ENCODE measurements around the gene BSND.

Gene BSND

GRCh38 chr1:54973205-54973921 lies 25.4 kb upstream of the BSND start:
- Histone ChIP-seq H3K4me3 (ENCODE audit: low read depth in 1 of 5, low read length in 5 of 5) (no peak overlapping the region), H3K9me3 (ENCODE audit: control insufficient read depth in 5 of 5, low read length in 5 of 5) (no peaks in the 10 kb centered on the region), H3K27ac (ENCODE audit: low read depth, low read length) (no peak overlapping the region), H3K36me3 (ENCODE audit: control insufficient read depth in 5 of 5, insufficient read depth in 5 of 5, low read length in 5 of 5) (no peaks in the 10 kb centered on the region), H3K4me1 (ENCODE audit: control insufficient read depth in 5 of 5, insufficient read depth in 5 of 5, low read length in 5 of 5) (peaks cover 0 to 8% (median 4%) of the 10 kb centered on the region in 5 donors), H3K27me3 (ENCODE audit: control insufficient read depth in 5 of 5, insufficient read depth in 4 of 5, low read length in 5 of 5) (peaks cover 0 to 8% (median 3%) of the 10 kb centered on the region in 5 donors), H3K9ac (ENCODE audit: low read length in 5 of 5) (no peak overlapping the region)

DNA sequence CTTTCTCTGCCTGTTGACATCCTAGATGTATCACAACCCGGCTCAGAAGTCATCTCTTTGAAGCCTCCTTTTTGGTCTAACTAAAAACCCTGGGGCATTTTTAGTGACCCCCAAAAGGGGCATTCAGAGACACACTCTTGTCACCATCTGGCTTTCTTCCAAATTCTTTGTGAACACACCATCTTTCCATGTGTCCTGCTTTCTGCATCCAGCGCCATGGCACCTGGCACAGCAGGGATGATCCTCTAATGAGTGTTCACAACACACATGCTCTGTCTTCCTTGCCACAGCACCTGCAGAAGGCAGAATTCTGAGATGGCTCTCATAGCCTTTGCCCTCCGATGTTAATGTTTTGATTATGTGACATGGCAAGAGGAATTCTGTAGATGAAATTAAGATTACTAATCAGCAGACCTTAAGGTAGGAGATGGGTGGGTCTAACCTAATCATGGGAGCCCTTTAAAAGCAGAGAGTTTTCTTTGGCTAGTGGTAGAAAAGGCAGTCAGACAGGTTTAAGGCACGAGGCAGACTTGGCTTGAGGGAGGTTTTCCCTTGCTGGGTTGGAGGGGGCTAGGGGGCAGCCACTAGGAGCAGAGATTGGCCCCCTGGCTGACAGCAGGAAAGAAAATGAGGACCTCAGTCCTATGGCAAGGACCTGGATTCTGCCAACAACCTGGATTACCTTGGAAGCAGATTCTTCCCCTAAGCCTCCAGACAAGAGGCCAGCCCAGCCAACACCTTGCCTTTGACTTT lies 23.2 kb upstream of the BSND start:
- no peaks in the 10 kb centered on the region for H3K9me3 ChIP-seq (ENCODE audit: control insufficient read depth in 5 of 5, low read length in 5 of 5)

DNA sequence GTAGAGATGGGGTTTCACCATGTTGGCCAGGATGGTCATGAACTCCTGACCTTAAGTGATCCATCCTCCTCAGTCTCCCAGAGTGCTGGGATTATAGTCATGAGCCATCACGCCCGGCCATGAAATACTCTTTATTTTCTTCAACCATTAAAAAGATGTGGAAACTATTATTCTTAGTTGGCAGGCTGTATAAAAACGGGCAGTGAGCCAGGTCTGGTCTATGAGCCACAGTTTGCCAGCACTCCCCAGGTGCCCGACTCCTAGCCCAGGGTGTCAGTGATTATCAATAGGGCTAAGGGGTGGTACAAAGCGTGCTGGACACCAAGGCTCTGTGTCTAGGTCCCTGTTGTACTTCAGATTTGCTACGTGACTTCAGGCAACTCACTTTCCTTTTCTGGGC lies 22.0 kb upstream of the BSND start:
- Histone ChIP-seq H3K27me3 (ENCODE audit: control insufficient read depth in 5 of 5, insufficient read depth in 4 of 5, low read length in 5 of 5) (peaks cover 7 to 21% (median 16%) of the 10 kb centered on the region in 5 donors), H3K4me1 (ENCODE audit: control insufficient read depth in 5 of 5, insufficient read depth in 5 of 5, low read length in 5 of 5) (peaks cover 0 to 17% (median 13%) of the 10 kb centered on the region in 5 donors), H3K9me3 (ENCODE audit: control insufficient read depth in 5 of 5, low read length in 5 of 5) (no peaks in the 10 kb centered on the region), H3K9ac (ENCODE audit: low read length in 5 of 5) (no peak overlapping the region), H3K36me3 (ENCODE audit: control insufficient read depth in 5 of 5, insufficient read depth in 5 of 5, low read length in 5 of 5) (no peaks in the 10 kb centered on the region), H3K4me3 (ENCODE audit: low read depth in 1 of 5, low read length in 5 of 5) (no peak overlapping the region), H3K27ac (ENCODE audit: low read depth, low read length) (no peak overlapping the region)

More for the DNA sequence above, 23.2 kb upstream of the BSND start:
- no peak overlapping the region for H3K9ac ChIP-seq (ENCODE audit: low read length in 5 of 5)
- no peak overlapping the region for H3K4me3 ChIP-seq (ENCODE audit: low read depth in 1 of 5, low read length in 5 of 5)
- H3K27me3 ChIP-seq (ENCODE audit: control insufficient read depth in 5 of 5, insufficient read depth in 4 of 5, low read length in 5 of 5), result peaks cover 7 to 12% (median 11%) of the 10 kb centered on the region in 5 donors
- no peak overlapping the region for H3K27ac ChIP-seq (ENCODE audit: low read depth, low read length)
- no peaks in the 10 kb centered on the region for H3K36me3 ChIP-seq (ENCODE audit: control insufficient read depth in 5 of 5, insufficient read depth in 5 of 5, low read length in 5 of 5)
- peaks cover 0 to 13% (median 10%) of the 10 kb centered on the region in 5 donors for H3K4me1 ChIP-seq (ENCODE audit: control insufficient read depth in 5 of 5, insufficient read depth in 5 of 5, low read length in 5 of 5)

GRCh38 chr1:54977533-54978297 lies 21.0 kb upstream of the BSND start:
- H3K4me3 ChIP-seq (ENCODE audit: low read depth in 1 of 5, low read length in 5 of 5), result no peak overlapping the region
- H3K36me3 ChIP-seq (ENCODE audit: control insufficient read depth in 5 of 5, insufficient read depth in 5 of 5, low read length in 5 of 5), result no peaks in the 10 kb centered on the region
- peaks cover 0 to 17% (median 13%) of the 10 kb centered on the region in 5 donors for H3K4me1 ChIP-seq (ENCODE audit: control insufficient read depth in 5 of 5, insufficient read depth in 5 of 5, low read length in 5 of 5)
- H3K9me3 ChIP-seq (ENCODE audit: control insufficient read depth in 5 of 5, low read length in 5 of 5), result no peaks in the 10 kb centered on the region
- H3K27me3 ChIP-seq (ENCODE audit: control insufficient read depth in 5 of 5, insufficient read depth in 4 of 5, low read length in 5 of 5), result peaks cover 14 to 30% (median 23%) of the 10 kb centered on the region in 5 donors
- no peak overlapping the region for H3K9ac ChIP-seq (ENCODE audit: low read length in 5 of 5)
- H3K27ac ChIP-seq (ENCODE audit: low read depth, low read length), result no peak overlapping the region

- H3K4me3 ChIP-seq (ENCODE audit: low read depth in 1 of 5, low read length in 5 of 5), result no peak overlapping the region
- H3K36me3 ChIP-seq (ENCODE audit: control insufficient read depth in 5 of 5, insufficient read depth in 5 of 5, low read length in 5 of 5), result no peaks in the 10 kb centered on the region
- peaks cover 0 to 10% (median 7%) of the 10 kb centered on the region in 5 donors for H3K4me1 ChIP-seq (ENCODE audit: control insufficient read depth in 5 of 5, insufficient read depth in 5 of 5, low read length in 5 of 5)
- peaks cover 14 to 32% (median 28%) of the 10 kb centered on the region in 5 donors for H3K27me3 ChIP-seq (ENCODE audit: control insufficient read depth in 5 of 5, insufficient read depth in 4 of 5, low read length in 5 of 5)
- H3K9ac ChIP-seq (ENCODE audit: low read length in 5 of 5), result no peak overlapping the region
- H3K9me3 ChIP-seq (ENCODE audit: control insufficient read depth in 5 of 5, low read length in 5 of 5), result no peaks in the 10 kb centered on the region
- H3K27ac ChIP-seq (ENCODE audit: low read depth, low read length), result no peak overlapping the region
These were observed 20.0 kb upstream of the BSND start for GRCh38 chr1:54978528-54979326.

- no peak overlapping the region for H3K9ac ChIP-seq (ENCODE audit: low read length in 5 of 5)
- no peak overlapping the region for H3K27ac ChIP-seq (ENCODE audit: low read depth, low read length)
These were observed 19.3 kb upstream of the BSND start for GRCh38 chr1:54979327-54979891.

GRCh38 chr1:54980046-54980527 lies 18.6 kb upstream of the BSND start:
- Histone ChIP-seq H3K36me3 (ENCODE audit: control insufficient read depth in 5 of 5, insufficient read depth in 5 of 5, low read length in 5 of 5) (no peaks in the 10 kb centered on the region), H3K27me3 (ENCODE audit: control insufficient read depth in 5 of 5, insufficient read depth in 4 of 5, low read length in 5 of 5) (peaks cover 14 to 38% (median 31%) of the 10 kb centered on the region in 5 donors), H3K9me3 (ENCODE audit: control insufficient read depth in 5 of 5, low read length in 5 of 5) (no peaks in the 10 kb centered on the region), H3K27ac (ENCODE audit: low read depth, low read length) (no peak overlapping the region), H3K4me3 (ENCODE audit: low read depth in 1 of 5, low read length in 5 of 5) (peak overlapping the region in 3 of 5 donors; percentile 31 to 48 (median 35)), H3K9ac (ENCODE audit: low read length in 5 of 5) (peak overlapping the region in 1 of 5 donors; percentile 28), H3K4me1 (ENCODE audit: control insufficient read depth in 5 of 5, insufficient read depth in 5 of 5, low read length in 5 of 5) (peaks cover 0 to 10% (median 7%) of the 10 kb centered on the region in 5 donors)

More at GRCh38 chr1:54979327-54979891, 19.3 kb upstream of the BSND start:
- Histone ChIP-seq H3K36me3 (ENCODE audit: control insufficient read depth in 5 of 5, insufficient read depth in 5 of 5, low read length in 5 of 5) (no peaks in the 10 kb centered on the region), H3K4me3 (ENCODE audit: low read depth in 1 of 5, low read length in 5 of 5) (no peak overlapping the region), H3K4me1 (ENCODE audit: control insufficient read depth in 5 of 5, insufficient read depth in 5 of 5, low read length in 5 of 5) (peaks cover 0 to 10% (median 7%) of the 10 kb centered on the region in 5 donors), H3K27me3 (ENCODE audit: control insufficient read depth in 5 of 5, insufficient read depth in 4 of 5, low read length in 5 of 5) (peaks cover 14 to 35% (median 31%) of the 10 kb centered on the region in 5 donors), H3K9me3 (ENCODE audit: control insufficient read depth in 5 of 5, low read length in 5 of 5) (no peaks in the 10 kb centered on the region)

- H3K9ac ChIP-seq (ENCODE audit: low read length in 5 of 5), result peak within 1 kb of the TSS in 1 of 5 donors; percentile 28
- peak within 1 kb of the TSS in 3 of 5 donors; percentile 31 to 48 (median 35) for H3K4me3 ChIP-seq (ENCODE audit: low read depth in 1 of 5, low read length in 5 of 5)
- peaks cover 0 to 10% (median 7%) of the 10 kb centered on the region in 5 donors for H3K4me1 ChIP-seq (ENCODE audit: control insufficient read depth in 5 of 5, insufficient read depth in 5 of 5, low read length in 5 of 5)
- H3K9me3 ChIP-seq (ENCODE audit: control insufficient read depth in 5 of 5, low read length in 5 of 5), result no peaks in the 10 kb centered on the region
- H3K36me3 ChIP-seq (ENCODE audit: control insufficient read depth in 5 of 5, insufficient read depth in 5 of 5, low read length in 5 of 5), result no peaks in the 10 kb centered on the region
- H3K27me3 ChIP-seq (ENCODE audit: control insufficient read depth in 5 of 5, insufficient read depth in 4 of 5, low read length in 5 of 5), result peaks cover 14 to 38% (median 31%) of the 10 kb centered on the region in 5 donors
- H3K27ac ChIP-seq (ENCODE audit: low read depth, low read length), result no peak within 1 kb of the TSS
These were observed 18.0 kb upstream of the BSND start, which contains the start of gene TMEM61 for GRCh38 chr1:54980528-54981241. TMEM61 (plus strand) TSS chr1:54980628; CDS start chr1:54981066, 438 bp downstream.
